EH (cell line): ENCODE measurements around the gene RPS2.
"Not testable (repeated sequence)": the region's sequence is repeated elsewhere in the genome, so short reads cannot be mapped to it uniquely, and the experiment has no call there.

Experiments
- DNase-seq: peaks from one replicate; pipeline ENCODE4 v3.0.0-alpha.2; 2015; ENCODE audit warnings: low read depth

Gene RPS2

GRCh38 chr16:1941162-1942046 is 23.2 kb downstream of the RPS2 start:
- DNase-seq = no peak

DNA sequence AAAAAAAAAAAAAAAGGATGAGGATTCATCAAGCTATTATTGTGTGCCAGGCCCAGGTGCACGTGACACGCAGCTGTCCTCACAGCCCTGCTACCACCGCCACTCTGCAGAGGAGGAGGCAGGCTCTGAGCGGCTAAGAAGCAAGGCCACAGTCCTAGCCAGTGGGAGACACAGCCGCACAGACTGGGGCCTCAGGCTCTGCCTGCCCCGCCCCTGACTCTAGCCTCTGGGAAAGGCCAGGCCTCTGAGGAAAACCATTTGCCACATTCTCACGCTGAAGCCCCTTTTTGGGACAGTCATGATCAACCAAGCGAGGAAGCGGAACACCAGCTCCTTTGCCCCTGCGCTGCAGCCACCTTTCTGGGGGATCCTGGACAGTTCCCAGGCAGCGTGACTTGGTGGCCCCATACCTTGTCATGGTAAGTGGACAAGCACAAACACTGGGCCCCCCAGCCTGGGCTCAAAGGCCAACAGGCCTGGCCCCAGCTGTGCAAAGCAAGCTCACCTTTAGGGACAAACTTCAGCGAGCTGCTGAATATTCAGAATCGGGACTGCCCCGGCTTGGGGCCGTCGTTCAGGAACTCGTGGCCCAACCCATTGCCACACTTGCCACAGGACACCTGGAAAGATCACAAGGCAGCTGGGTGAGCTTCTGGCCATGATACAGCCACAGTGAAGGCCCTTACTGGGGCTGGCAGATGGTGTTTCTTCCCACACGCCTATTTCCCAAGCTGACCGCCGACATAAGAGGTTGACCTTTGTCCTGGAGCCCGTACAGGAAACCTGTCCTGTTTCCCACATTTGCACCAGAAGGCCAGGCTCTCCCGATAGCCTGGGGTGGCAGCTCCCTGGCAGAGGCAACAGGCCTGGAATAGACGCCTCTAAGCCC is 24.1 kb downstream of the RPS2 start:
- no peak for DNase-seq

DNA sequence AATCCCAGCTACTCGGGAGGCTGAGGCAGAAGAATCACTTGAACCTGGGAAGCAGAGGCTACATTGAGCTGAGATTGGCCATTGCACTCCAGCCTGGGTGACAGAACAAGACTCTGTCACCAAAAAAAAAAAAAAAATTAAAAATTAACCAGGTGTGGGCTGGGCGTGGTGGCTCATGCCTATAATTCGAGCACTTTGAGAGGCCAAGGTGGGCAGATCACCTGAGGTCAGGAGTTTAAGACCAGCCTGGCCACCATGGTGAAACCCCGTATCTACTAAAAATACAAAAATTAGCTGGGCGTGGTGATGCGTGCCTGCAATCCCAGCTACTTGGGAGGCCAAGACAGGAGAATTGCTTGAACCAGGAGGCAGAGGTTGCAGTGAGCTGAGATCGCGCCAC is 24.8 kb downstream of the RPS2 start:
- DNase-seq = not testable (repeated sequence)

DNA sequence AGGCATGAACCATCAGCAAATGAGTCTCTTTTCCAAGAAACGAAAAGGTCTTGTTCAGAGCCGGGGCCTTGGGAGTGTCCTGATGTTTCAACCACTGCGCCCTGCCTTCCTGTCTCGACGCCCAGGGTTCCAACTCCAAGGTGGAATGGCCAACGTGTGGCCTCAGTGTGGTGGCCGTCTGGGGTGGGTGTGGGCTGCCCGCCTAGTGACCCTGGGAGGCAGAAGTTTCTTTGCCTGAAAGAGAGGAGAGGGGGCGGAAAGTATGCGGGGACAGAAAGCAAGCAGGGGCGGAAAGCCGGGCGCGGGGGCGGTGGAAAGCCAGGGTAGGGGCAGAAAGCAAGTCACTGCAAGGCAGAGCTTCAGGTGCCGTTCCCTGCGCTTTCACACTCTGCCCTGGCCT is 25.7 kb downstream of the RPS2 start:
- no peak for DNase-seq

- DNase-seq = no peak
Observed at GRCh38 chr16:1938316-1938715, 26.3 kb downstream of the RPS2 start.

- DNase-seq = no peak
Observed at GRCh38 chr16:1936945-1937479, 27.6 kb downstream of the RPS2 start.

- DNase-seq = no peak
Observed at GRCh38 chr16:1933097-1933661, 31.4 kb downstream of the RPS2 start.

DNA sequence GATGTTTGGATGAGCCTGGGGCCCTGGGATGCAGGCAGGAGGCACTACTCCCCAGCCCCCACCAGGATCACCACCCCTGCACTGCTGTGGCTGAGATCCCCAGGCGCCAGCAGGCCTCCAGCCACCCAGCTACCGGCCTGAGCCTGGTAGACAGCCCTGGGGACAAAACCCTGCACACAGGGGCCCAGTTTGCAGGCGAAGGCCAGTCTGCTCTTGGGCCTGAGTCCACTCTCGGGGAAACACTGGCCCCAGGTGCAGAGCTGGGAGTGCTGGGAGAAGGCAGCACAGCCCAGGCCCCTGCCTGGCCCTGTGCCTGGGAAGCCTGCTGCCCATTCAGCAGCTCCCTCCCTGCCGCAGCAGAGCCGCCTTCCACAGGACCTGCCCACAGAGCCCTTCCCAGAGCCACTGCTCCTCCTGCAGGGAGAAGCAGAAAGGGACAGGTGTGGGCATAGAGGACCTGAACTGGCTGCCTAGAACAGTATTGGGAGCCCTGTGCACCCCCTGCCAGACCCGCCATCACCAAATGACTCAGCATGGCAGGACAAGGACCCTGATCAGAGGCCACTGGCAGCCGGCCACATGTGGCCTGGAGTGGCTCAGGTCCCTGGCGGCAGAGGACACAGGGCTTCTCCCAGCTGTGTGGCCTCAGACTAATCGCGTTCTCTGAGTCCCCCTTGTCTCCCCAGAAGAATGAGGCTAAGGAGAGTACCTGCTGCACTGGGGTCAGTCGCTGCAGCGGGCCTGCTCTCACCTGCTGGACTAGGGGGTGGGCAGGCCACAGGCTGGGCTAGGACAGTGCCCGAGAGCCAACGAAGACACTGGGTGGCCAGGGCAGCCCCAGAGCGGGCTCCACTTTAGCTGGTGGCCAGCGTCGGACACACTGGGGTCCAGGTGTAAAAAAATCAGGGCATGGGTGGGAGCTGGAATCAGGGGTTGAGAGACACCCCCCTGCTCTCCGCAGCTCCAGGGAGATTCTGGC is 32.3 kb downstream of the RPS2 start:
- DNase-seq = peak; percentile 24

DNA sequence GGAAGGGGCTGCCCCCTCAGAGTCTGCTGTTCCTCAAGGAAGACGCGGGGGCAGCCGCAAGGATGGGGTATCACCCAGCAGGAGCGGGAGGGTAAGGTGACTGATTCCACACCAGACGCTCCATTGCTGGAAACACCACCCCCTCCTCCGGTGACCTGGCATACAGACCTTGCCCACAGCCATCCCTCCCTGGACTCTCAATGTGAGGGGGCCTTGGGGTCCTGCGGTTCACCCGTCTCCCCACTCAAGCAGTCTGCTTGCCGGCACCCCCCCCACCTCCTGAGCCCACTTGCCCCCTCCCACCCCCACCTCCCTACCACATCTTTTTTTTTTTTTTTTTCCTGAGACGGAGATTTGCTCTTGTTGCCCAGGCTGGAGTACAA is 34.3 kb downstream of the RPS2 start:
- DNase-seq = no peak

DNA sequence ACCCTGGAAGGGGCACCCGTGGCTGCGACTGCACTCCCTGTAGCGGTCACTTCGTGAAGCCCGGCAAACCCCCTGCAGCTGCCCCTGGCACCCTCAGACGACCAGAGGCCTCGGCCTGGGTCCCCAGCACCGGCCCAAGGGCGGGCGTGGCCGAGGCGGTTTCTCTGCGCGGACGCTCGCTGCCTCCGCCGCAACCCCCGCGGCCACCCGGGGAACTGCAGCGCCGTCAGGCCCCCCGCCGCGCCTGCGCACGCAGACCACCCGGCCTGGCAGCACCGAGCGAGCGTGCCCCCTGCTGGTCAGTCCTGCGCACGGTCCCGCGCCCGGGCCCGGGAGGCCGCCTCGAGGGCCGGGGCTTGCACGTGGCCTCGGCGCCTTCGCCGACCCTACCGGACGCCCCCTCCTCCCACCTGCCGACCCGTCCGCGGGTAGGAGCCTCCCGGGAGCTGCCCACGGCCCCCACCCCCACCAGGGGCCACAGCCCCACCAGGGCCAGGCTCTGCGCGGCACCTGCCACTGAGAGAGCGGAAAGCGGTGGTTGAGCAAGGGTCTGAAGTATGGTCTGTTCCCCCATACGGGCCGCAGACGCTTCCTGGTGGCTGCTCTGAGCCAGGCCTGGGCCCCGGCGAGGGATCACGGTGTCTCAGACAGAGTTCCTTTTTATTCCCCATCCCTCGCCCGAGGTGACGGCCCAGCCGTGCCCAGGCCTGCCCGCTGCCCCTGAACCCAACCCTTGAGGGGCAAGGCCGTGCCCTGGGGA is 34.9 kb downstream of the RPS2 start:
- DNase-seq = peak; percentile 80

- peak; percentile 46 for DNase-seq
Observed at GRCh38 chr16:1929105-1929504, 35.5 kb downstream of the RPS2 start.

- DNase-seq = no peak
Observed at GRCh38 chr16:1926271-1926670, 38.4 kb downstream of the RPS2 start.

GRCh38 chr16:1924095-1924494 is 40.5 kb downstream of the RPS2 start:
- no peak for DNase-seq

DNA sequence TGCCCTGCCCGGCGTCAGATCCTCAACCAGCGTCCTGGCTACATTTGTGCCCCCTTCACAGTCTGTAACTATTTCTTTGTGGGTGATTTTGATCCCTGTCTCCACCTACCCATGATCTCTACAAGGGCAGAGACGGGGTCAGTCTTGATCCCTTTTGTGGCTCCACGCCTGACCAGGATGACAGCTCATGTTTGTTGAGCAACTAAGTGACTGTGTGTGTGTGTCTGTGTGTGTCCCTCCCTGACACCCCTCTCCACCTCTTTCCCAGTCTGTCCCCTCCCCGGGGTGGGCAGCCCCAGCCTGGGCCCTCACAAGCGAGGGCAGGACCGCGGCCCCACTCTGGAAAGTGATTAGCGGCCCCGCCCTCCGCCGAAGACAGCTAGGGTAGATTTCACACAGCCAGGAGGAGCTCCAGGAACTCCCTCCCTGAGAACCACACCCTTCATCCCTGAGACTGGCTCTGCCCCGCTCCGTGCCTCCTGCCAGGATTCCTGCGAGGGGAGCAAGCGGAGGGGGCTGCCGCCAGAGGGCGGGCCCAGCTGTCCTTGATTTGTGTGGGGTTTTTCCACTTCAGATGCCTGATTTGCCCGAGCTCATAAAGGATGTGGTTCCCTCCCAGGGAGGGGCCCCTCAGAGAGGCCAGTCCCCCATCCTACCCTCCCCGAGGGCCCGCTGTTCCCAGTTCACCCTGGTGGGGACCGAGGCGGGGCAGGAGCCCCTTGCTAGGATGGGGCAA is 41.2 kb downstream of the RPS2 start:
- peak; percentile 51 for DNase-seq

- DNase-seq = no peak
Observed at GRCh38 chr16:1922357-1922756, 42.3 kb downstream of the RPS2 start.

GRCh38 chr16:1920727-1921171 is 43.9 kb downstream of the RPS2 start:
- DNase-seq = peak; percentile 22

DNA sequence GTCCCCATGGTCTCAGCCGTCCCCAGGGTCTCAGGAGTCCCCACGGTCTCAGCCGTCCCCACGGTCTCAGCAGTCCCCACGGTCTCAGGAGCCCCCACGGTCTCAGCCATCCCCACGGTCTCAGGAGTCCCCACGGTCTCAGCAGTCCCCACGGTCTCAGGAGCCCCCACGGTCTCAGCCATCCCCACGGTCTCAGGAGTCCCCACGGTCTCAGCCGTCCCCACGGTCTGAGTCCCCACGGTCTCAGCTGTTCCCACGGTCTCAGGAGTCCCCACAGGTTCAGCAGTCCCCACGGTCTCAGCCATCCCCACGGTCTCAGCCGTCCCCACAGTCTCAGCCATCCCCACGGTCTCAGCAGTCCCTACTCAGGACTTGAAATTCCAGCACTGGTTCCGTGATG is 44.5 kb downstream of the RPS2 start:
- DNase-seq = not testable (repeated sequence)

GRCh38 chr16:1919327-1919998 is 45.2 kb downstream of the RPS2 start:
- DNase-seq = no peak
